Thoracic aorta (tissue), 2 donors: ENCODE results near the gene PRKD2. TPM values are rescaled to one million over a fixed set of nuclear protein-coding genes. Genes with fewer than 3 reads are reported as not detected.

ENCODE experiments used
- ATAC-seq: fragments of 150-250 bp; one replicate; pipeline ENCODE4 v1.8.0; 2017; ENCODE audit warnings: low read depth; ENCODE audit not compliant: insufficient number of reproducible peaks, low FRiP score
- DNase-seq: peaks from one replicate; pipeline ENCODE4 v3.0.0-alpha.2; 2020; ENCODE audit warnings: low spot score
- H3K27ac ChIP-seq, 2 donors: fragments of 200-600 bp; sonication (generic); 1 replicate in 1 of 2; 2 replicates in 1 of 2; pipeline ENCODE4 v1.5.1; 2016; ENCODE audit warnings: mild to moderate bottlenecking in 2 of 2, moderate library complexity in 2 of 2
- H3K27me3 ChIP-seq: fragments of 200-600 bp; sonication (generic); replicated peaks from 2 replicates; pipeline ENCODE4 v1.6.0; 2016; ENCODE audit warnings: mild to moderate bottlenecking; ENCODE audit not compliant: insufficient read depth
- H3K36me3 ChIP-seq: fragments of 200-600 bp; sonication (generic); one replicate; pipeline ENCODE4 v1.5.1; 2016
- H3K4me1 ChIP-seq, 2 donors: fragments of 200-600 bp; sonication (generic); 1 replicate in 1 of 2; 2 replicates in 1 of 2; pipeline versions ENCODE4 v1.5.1 to v1.6.0; 2016; ENCODE audit warnings: low read depth in 2 of 2, mild to moderate bottlenecking in 1 of 2; ENCODE audit not compliant: control insufficient read depth in 1 of 2
- H3K4me3 ChIP-seq: fragments of 200-600 bp; sonication (generic); 2 replicates; pipeline ENCODE4 v1.5.1; 2016; ENCODE audit warnings: mild to moderate bottlenecking
- H3K9me3 ChIP-seq: fragments of 200-600 bp; sonication (generic); 2 replicates; pipeline ENCODE4 v1.5.1; 2016
- CTCF ChIP-seq: fragments of 200-600 bp; sonication (generic); IDR thresholded peaks from one replicate; pipeline ENCODE4 v1.5.1; 2019; ENCODE audit warnings: antibody characterized with exemption
- total RNA-seq, 2 donors: library from RNA; depleted of rRNA; stranded (reverse); fragments of >200 nt; gene quantifications; one replicate each; pipeline versions ENCODE4 v1.1.0 to v1.2.3, GENCODE V29; 2016

Gene PRKD2
- total RNA-seq, 2 donors from 2014 or later: 21.4 to 53.6 TPM

DNA sequence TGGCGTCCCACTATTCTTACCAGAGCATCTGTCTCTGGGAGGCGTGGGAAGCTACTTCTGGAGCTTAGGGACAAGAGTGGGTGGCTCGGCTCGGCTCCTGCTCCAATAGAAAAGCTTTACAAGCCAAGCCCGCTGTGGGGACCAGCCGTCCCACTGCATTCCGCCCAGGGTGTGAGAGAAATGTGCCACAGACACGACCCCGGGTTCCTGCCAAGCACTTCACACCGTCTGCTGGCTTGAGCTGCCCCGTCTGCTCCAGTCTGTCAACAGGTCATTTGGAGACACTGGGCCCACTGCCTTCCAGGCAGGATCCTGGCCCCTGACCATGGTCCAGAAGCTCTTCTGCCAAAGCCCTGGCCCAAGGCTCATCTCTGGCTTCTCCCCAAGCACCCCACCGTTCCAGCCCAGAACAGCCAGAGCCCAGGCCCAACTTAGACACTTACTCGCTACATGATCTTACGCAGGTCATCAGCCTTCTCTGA lies 22.4 kb upstream of the PRKD2 start:
- no peak for TF ChIP-seq CTCF
- no peak overlapping the region for H3K4me3 ChIP-seq

DNA sequence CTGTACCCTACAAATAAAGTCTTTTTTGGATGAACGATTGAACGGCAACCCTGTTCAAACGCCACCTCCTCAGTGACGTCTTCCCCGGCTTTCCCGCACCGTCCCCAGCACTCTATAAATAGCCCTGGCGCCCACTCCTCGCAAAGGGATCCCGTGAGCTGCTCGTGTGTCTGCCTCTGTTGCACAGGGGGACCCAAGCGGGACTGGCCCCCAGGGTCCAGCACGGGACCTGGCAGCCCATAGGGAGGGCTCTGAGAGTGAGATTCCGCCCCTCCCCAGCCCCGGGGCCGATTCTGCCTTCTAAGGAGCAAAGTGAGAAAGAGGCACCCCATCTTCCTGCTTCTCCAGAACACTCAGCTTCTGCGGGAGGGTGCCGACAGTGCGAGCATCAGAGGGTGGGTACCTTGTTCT lies 20.9 kb upstream of the PRKD2 start:
- DNase-seq (no peak), ATAC-seq (no peak)
- H3K27me3 ChIP-seq: no peaks in the 10 kb centered on the region
- peaks cover 17% of the 10 kb centered on the region for H3K36me3 ChIP-seq
- no peak for TF ChIP-seq CTCF
- no peak overlapping the region for H3K4me3 ChIP-seq
- peaks cover 6 to 51% of the 10 kb centered on the region in 2 donors for H3K4me1 ChIP-seq
- no peaks in the 10 kb centered on the region for H3K9me3 ChIP-seq
- no peak overlapping the region for H3K27ac ChIP-seq

More for the DNA sequence above, 22.4 kb upstream of the PRKD2 start:
- H3K4me1 ChIP-seq: peaks cover 15 to 53% of the 10 kb centered on the region in 2 donors
- peak overlapping the region; percentile 53 to 59 for H3K27ac ChIP-seq
- H3K9me3 ChIP-seq: no peaks in the 10 kb centered on the region
- no peak for ATAC-seq
- peaks cover 2% of the 10 kb centered on the region for H3K36me3 ChIP-seq
- H3K27me3 ChIP-seq: no peaks in the 10 kb centered on the region
- no peak for DNase-seq

DNA sequence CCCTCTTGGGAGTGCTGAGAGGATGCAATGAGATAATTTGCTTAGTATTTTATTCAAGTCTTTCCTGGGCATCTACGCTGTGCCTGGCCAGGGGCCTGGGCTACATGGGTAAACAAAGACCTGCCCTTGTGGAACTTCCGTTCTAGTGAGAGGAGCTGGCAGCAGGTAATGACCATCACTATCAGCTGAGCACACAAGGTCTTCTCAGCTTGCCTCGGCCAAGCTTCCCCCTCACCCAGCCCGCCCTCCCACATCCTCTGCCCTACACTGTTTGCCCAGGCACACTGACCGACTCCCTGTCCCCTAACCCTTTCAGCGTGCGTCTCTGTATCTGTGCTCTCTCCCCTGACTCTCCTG lies 20.4 kb upstream of the PRKD2 start:
- TF ChIP-seq CTCF: no peak
- H3K27ac ChIP-seq: no peak overlapping the region
- H3K9me3 ChIP-seq: no peaks in the 10 kb centered on the region
- peaks cover 20% of the 10 kb centered on the region for H3K36me3 ChIP-seq
- no peak overlapping the region for H3K4me3 ChIP-seq
- H3K27me3 ChIP-seq: no peaks in the 10 kb centered on the region
- peaks cover 6 to 51% of the 10 kb centered on the region in 2 donors for H3K4me1 ChIP-seq
- ATAC-seq (no peak), DNase-seq (no peak)

DNA sequence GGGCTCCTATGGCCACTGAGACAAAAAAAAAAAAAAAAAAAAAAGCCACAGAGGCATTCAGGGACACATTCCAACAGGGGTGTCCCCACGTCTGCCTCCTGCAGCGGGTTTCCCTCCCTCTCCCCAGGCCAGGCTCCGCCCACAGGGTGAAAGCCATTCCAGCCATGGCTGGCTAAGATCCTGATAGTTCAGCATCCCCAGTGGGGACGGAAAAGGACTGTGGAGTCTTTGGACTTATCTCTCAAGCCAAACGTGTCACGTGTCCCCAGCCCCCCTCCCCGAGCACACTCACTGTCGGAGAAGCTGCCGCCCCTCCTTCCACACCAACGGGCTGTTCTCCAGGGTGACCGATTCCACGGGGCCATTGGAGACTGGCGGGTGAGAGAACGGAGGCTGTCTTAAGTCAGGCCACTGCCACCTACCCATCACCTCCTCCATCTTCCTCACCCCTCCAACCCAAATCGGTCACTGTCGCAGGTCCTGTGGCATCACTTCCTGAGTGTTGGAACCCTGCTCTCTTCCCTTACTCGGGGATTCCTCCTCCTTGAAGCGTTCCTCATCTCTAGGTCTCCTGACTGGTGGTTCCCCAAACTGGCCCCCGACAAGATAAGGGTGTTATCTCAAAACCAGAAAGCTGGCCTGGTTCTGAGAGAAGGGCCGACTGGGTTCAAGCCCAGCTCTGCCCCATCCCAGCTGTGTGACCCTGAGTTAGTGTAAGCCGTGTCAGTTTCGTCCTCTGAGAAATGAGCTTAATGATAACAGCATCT lies 19.8 kb upstream of the PRKD2 start:
- H3K9me3 ChIP-seq: no peaks in the 10 kb centered on the region
- H3K27me3 ChIP-seq: no peaks in the 10 kb centered on the region
- ATAC-seq (peak; percentile 51), DNase-seq (no peak)
- H3K36me3 ChIP-seq: peaks cover 20% of the 10 kb centered on the region
- H3K4me1 ChIP-seq: peaks cover 6 to 51% of the 10 kb centered on the region in 2 donors
- H3K27ac ChIP-seq: peak overlapping the region in 1 of 2 donors; percentile 47
- H3K4me3 ChIP-seq: no peak overlapping the region
- no peak for TF ChIP-seq CTCF

DNA sequence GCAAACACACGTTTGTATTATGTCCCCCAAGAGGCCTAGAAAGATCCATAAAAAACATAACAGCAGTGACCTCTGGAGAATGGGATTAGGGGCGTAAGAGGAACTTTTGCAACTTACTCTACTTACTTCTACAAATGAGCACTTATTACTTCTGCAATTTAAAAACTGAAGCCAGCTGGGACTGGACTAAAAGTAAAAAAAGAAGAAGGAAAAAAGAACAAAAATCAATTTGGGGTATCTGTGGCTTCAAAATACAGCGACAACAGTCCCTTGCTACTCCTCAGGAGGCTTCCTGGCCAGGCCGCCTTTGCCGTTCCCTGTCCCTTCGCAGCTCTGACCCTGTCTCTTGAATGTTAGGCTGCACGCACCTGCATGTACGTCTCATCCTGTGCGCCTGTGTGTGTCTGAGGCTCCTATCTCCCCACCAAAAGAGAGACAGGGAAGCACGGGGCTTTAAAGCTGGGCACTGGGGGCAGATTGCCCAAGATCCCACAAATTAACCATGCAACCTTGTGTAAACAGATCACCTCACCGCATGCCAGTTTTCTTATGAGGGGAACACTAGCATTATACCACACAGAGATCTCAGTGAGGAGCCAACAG lies 16.9 kb upstream of the PRKD2 start:
- H3K27ac ChIP-seq: peak overlapping the region in 1 of 2 donors; percentile 25
- no peaks in the 10 kb centered on the region for H3K9me3 ChIP-seq
- H3K36me3 ChIP-seq: peaks cover 39% of the 10 kb centered on the region
- no peak for DNase-seq
- H3K4me3 ChIP-seq: no peak overlapping the region
- H3K27me3 ChIP-seq: no peaks in the 10 kb centered on the region
- no peak for TF ChIP-seq CTCF
- peaks cover 0 to 28% of the 10 kb centered on the region in 2 donors for H3K4me1 ChIP-seq
- no peak for ATAC-seq
